Sigmoid colon (tissue), 4 donors: ENCODE data around the gene PPP2R2B.

Source experiments
- CTCF ChIP-seq, 4 experiments: fragments of 450-650 bp in 3 of 4; fragments of 200-600 bp in 1 of 4; IDR thresholded peaks; one replicate each; pipeline ENCODE4 v1.5.1; 2016 to 2019; ENCODE audit warnings: antibody characterized with exemption in 4 of 4, mild to moderate bottlenecking in 3 of 4, moderate library complexity in 2 of 4
- EP300 ChIP-seq, 4 donors: sonication (generic); formaldehyde crosslinking; IDR thresholded peaks; one replicate each; pipeline ENCODE4 v1.6.1; 2017; ENCODE audit warnings: antibody characterized with exemption in 4 of 4
- POLR2A ChIP-seq, 2 donors: fragments of 450-650 bp; IDR thresholded peaks; one replicate each; pipeline ENCODE4 v1.6.1; 2016; ENCODE audit warnings: antibody characterized with exemption in 2 of 2, mild to moderate bottlenecking in 2 of 2, moderate library complexity in 2 of 2
- POLR2AphosphoS5 ChIP-seq, 4 donors: sonication (generic); formaldehyde crosslinking; IDR thresholded peaks; one replicate each; pipeline ENCODE4 v1.6.1; 2017; ENCODE audit warnings: antibody characterized with exemption in 4 of 4

- TF ChIP-seq EP300 (IDR thresholded peaks at IDR 0.05) = no peak
- no peak for TF ChIP-seq CTCF (IDR thresholded peaks at IDR 0.05)
- TF ChIP-seq POLR2AphosphoS5 (IDR thresholded peaks at IDR 0.05) = no peak
- no peak for TF ChIP-seq POLR2A (IDR thresholded peaks at IDR 0.05)
Measured at GRCh38 chr5:146779211-146779869, 99.2 kb downstream of the PPP2R2B start.
